Neural progenitor cell (in vitro differentiated cells): ENCODE data around the gene CISD1.

Experiments
- EZH2 ChIP-seq: fragments of 200-600 bp; sonication (generic); IDR thresholded peaks from 2 replicates; pipeline ENCODE4 v1.6.1; 2017; ENCODE audit warnings: antibody characterized with exemption, mild to moderate bottlenecking, moderate library complexity
- EZH2phosphoT487 ChIP-seq: fragments of 200-600 bp; sonication (generic); IDR thresholded peaks from 2 replicates; pipeline ENCODE4 v1.6.1; 2017; ENCODE audit warnings: antibody characterized with exemption
- TF ChIP-seq, protein P1 (sequence below): fragments of 200-600 bp; sonication (generic); IDR thresholded peaks from 2 replicates; pipeline ENCODE4 v1.5.1; 2017; ENCODE audit warnings: antibody characterized with exemption, mild to moderate bottlenecking

DNA sequence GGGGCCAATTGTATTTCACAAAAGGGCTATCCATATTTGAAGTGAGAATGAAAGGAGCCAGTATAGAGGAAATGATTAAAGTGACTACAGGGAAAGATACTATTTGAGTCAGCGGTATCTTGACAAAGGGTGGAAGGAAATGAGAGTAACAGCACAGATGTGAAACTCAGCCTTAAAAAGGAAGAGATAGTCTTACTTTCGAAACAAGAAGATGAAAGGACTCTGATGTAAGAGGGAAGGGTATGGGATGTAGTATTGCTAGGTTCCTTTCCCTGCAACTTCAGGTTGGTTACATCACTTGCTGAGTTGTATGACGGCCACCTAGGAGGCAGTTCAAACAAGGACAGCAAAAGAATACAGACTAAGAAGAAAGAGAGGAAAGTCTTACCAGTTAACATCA lies 13.7 kb downstream of the CISD1 start:
- TF ChIP-seq, protein P1, sequence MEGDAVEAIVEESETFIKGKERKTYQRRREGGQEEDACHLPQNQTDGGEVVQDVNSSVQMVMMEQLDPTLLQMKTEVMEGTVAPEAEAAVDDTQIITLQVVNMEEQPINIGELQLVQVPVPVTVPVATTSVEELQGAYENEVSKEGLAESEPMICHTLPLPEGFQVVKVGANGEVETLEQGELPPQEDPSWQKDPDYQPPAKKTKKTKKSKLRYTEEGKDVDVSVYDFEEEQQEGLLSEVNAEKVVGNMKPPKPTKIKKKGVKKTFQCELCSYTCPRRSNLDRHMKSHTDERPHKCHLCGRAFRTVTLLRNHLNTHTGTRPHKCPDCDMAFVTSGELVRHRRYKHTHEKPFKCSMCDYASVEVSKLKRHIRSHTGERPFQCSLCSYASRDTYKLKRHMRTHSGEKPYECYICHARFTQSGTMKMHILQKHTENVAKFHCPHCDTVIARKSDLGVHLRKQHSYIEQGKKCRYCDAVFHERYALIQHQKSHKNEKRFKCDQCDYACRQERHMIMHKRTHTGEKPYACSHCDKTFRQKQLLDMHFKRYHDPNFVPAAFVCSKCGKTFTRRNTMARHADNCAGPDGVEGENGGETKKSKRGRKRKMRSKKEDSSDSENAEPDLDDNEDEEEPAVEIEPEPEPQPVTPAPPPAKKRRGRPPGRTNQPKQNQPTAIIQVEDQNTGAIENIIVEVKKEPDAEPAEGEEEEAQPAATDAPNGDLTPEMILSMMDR: no peak
- TF ChIP-seq EZH2 (no peak), EZH2phosphoT487 (no peak)
